Activated CD4-positive, alpha-beta T cell treated with anti-CD3 and anti-CD28 coated beads for 48 hours (primary cell): ENCODE results near the gene SLX4IP.
"Not testable (repeated sequence)": the region's sequence is repeated elsewhere in the genome, so short reads cannot be mapped to it uniquely, and the experiment has no call there.

Experiments
- DNase-seq: peaks from one replicate; pipeline ENCODE4 v3.0.0-alpha.2; 2020

Gene SLX4IP

DNA sequence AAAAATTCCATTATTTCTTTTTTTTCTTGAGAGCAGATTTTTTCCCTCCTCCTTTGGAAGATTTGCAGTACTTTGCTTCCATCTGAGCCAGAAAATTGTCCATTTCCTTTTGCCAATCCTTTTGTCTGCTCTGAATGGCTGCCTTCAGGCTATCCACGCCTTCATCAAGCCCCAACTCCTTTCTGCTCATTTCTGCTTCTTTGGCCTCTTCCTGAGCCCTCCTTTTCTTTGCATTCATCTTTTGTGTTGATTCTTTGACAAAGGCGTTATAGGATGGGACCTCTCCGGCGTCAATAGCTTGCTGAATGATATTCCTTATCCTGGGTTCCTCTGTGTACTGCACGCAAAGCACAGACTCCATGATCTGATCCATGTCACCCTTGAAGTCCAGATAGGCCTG lies 178.3 kb downstream of the SLX4IP start:
- DNase-seq: not testable (repeated sequence)

DNA sequence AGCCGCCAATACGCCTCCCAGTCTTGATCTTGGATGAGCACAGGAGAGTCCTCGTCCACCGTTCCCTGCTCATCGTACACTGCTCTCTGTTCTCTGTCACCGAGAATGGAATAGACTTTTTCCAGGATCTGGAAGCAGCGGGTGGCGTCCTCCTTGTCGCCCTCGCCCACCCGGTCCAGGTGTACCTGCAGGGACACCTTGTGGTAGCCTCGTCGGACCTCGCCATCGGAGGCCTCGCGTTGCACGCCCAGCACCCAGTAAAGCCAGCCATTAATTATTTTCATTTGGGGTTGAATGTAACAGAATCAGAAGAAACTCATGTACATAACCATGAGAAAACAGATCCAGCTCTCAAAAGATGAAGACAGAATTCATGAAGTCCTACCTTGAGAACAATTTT lies 178.8 kb downstream of the SLX4IP start:
- no peak for DNase-seq

DNA sequence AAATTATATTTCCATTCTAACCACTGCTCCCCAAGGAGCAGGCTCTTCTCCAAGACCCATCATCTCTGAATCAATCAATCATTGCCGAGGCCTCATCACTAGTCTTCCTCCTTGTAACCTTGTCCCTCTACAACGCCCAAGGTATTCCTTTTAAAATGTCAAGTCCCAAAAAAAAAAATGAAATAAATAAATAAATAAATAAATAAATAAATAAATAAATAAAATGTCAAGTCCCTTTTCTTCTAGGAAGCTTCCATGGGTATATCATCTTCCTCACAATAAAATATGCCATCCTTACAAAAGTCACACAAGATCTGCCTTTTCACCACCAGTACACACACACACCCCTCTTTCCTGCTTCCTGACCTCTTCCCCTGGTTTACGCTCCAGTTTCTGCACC lies 181.1 kb downstream of the SLX4IP start:
- DNase-seq: no peak

DNA sequence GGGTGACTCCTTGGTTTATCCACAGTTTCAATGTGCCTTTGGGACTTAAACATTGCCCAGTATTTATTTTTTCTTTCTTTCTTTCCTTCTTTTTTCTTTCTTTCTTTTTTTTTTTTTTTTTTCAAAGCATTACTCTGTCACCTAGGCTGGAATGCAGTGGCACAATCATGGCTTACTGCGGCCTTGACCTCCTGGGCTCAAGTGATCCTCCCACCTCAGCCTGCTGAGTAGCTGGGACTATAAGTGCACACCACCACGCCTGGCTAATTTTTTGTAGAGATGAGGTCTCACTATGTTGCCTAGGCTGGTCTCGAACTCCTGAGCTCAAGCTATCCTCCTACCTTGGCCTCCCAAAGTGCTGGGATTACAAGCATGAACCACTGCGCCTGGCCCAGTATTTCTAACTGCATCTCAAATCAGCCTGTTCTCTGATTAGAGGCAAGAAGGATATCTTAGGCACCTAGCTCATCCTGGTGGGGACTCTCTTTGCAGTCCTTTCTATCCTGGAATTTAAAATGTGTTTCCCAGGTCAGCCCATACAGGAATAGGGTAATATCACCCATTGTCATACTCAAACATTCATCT lies 182.5 kb downstream of the SLX4IP start:
- not testable (repeated sequence) for DNase-seq

DNA sequence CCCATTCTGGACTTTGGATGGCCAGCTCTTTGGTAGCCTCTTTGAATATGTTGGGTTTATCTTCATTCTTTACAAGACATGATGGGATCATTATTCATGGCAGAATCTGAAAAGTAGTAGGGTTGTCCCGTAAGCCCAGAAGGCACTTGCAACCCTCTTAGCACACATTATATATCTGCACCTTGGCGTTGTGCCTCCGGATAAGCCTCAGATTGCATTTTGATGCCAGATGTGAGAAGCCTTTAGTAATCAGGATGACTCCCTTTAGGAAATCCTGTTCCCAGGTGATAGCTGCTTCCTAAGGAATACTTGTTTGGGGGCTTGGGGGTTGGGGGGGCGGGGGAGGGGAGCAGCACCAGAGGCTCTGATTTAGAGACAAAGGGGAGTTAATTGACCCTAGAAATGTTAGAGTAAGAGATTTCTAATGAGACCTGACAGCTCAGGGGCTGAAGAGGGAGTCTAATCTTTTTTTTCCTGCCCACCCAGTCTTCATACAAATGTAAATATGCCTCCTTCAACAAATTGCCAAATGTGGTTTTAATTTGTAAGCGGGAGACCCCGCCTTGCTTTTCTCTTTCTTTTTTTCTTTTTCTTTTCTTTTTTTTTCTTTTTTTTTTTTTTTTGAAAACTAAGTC lies 183.6 kb downstream of the SLX4IP start:
- DNase-seq: no peak

DNA sequence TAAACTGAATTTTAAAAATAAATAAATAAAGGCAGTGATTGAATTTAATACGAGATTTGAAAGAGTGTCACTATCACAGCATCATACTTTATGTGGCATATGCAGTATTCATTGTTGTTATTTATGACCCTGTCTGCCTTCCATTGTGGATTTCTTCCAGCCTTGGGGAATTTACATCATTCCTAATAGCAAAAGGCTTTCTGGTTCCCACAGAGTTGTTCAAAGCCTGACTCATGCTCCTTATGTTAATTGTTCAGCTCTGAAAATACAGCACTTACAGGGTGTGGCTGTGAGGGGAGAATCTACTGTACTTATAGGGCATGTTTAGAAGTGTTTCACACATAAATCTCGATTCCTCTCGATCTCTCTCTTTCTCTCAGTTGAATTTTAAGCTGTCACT lies 184.3 kb downstream of the SLX4IP start:
- DNase-seq: no peak

DNA sequence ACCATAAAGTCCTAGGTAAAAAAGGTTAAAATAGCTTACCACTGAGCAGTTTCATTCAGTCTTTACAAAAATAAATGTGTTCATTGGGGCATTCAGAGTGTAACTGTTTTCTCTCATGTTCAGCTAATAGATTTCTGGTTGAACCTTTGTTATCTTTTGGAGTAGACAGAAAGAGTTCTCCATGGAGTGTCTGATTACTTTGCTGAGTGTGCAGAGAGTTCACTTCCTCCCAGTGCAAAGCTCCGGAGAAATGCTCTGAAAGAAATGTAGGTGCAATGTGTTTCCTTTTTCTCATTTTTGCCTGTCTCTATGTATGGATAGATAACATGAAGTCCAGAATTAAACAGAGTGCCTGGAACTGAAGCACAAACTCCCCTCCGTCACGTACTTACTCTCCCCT lies 186.0 kb downstream of the SLX4IP start:
- no peak for DNase-seq

DNA sequence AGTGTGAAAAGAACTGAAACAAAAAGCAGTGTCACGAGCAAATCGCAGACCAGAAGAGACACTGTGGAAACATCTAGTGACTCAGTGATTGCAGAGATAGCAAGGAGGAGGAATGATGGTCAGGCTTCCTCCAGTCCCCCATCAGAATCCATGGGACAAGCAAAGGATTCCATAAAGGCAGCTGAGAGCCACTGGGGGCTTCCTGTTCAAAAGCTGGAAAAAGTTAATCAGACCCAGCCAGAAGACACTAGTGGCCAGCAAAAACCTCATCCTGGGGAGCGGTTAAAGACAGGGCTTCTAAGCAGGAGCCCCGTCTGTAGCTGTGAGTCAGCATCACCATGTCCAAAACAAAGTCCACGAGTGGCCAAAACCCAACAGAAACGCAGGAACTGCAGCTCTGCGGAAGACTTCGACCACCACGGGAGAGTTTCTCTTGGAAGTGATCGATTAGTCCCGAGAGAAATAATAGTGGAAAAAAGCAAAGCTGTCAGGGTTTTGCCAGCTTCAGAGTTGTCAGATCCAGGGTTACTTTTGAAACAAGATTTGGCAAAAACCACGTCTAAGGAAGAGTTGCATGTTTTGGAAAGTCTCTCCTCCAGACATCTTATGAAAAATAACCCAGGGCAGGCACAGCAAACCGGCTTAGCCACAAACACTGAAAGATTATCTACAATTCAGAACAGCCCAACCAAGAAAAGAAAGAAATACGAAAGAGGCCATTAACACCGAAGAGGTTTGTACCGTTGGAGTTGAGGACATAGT lies 187.7 kb downstream of the SLX4IP start:
- DNase-seq: no peak

DNA sequence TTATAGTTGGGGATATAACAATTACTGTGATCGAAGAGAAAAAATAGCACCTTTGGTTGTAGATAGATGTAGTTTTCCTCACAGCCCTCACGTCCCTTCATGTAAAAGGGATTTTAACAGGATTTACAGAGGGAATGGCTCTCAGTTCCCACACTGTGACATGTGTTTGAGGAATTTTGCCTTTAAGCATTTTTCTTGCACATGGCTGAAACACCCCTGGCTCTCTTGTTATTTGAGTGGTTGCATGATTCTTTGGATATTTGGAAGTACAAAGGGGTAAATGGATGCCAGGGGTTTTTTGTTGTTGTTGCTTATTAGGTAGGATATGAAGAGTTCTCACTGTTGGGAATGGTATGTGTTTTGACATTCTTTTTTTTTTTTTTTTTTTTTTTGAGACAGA lies 190.5 kb downstream of the SLX4IP start:
- no peak for DNase-seq

DNA sequence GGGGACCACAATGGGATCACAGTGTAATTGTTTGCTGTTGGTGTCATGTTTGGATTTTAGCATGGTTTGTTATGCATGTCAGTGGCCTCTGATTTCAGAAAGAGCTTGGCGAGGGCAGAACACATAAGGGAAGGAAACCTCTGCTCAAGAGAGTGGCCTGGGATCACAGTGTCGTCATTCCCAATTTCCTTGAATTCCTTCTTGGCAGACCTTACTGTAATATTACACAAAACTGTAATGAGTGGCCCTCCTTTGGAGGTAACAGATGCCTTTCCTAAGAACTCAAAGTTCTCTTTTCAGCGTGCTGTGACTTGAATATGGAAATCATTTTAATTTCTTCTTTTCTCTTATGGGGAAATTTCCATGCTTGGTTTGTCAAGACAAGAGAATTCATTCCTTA lies 191.8 kb downstream of the SLX4IP start:
- DNase-seq: no peak

DNA sequence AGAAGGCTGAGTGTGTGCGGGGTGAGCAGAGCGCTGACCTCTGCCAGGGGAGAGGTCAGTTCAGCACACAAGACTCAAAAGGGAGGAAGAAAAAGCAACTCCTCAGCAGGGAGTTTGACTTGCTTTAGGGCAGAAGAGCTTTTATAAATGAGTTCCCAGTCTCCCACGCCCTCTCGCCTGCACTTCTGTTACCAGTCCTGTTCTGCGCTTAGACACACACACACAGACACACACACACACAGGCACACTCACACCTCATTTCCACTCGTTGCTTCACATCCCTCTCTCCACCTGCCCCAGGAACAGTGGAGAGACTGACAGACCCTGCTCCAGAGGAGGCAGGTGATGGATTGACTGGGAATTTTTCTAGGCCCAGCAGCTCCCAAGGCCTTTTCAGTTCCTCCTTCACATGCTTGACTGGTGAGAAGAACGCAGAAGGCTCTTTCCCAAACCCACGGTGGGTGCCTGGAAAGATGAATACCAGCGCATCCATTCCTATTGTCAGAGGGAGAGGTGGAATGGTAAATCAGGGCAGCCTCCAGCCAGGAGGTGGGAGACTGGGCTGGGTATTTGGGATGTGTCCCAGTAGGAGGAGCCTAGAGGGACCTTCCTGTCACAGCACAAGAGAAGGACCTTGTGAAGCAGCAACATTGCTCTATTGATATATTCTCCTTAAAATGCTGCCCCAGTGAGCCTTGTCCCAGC lies 195.0 kb downstream of the SLX4IP start:
- DNase-seq: no peak

DNA sequence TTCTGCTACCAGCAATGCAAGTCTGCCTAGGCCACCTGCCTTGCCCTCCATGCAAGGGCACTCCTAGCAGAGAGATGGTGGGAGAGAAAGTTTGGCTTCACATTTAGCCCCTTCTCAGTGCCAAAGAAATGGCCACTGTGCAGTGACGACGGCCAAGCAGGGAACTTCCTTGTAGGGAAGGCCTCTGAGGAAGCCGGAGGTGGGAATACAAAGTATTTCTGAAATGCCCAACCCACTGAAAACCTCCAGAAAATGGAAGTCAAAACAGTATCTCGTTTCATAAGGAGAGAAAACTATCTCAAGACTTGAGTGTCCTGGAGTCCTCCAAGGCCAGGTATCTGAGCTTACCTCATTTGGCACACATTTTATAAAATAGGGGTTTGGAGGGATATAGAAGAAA lies 196.0 kb downstream of the SLX4IP start:
- no peak for DNase-seq

DNA sequence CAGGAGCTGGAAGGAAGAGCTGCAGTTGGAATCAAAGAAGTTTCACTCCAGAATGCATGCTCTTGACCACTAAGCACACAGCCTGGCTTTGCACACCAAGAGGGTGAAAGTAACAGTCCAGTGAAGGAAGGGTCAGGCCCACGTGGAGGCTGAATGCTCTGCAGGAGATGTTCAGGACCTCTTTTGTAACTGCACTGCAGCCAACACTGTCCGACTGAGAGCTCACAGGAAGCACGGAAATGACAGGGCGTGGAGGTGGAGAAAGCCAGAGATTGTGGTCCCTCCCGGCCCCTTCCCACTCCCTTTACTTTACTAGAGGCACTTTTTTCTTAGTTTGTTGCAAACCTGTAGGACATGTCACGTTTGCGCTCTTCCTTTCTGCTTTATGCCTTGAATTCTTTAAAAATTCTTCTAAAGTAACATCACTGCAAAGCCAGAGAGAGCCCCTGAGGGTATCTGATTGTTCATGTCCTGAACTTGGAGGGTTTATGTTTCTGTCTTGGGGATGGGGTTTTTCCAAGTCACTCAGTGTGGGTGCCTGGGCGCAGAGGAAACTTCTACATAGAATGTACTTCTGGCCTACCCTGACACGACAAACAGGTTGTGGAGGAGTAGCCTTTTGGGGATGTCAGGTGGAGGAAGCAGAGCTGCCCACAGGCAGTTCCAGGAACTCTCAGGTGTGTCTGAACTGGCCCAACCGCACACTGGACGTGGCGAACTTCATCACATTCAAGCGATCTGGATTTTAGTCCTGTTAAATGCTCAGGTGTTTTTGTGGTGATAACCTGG lies 197.8 kb downstream of the SLX4IP start:
- no peak for DNase-seq

DNA sequence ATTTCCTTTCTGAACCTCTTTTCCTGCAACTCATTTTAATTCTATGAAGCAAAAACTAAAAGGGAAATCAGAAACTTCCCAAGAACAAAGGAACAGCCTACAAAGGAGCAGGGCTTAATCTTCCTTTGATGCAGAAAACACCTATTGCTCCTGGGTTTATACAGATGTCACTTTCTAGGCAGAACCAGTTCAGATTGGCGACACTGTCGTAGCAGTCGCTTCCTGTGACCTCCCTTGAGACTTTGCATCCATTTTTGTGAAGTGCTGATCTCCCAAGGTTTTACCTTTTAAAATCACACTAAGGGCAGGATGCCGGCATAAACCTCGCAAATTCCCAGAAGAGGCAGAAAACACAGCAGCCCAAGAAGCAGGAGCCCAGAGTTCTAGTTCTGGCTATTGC lies 198.6 kb downstream of the SLX4IP start:
- no peak for DNase-seq

DNA sequence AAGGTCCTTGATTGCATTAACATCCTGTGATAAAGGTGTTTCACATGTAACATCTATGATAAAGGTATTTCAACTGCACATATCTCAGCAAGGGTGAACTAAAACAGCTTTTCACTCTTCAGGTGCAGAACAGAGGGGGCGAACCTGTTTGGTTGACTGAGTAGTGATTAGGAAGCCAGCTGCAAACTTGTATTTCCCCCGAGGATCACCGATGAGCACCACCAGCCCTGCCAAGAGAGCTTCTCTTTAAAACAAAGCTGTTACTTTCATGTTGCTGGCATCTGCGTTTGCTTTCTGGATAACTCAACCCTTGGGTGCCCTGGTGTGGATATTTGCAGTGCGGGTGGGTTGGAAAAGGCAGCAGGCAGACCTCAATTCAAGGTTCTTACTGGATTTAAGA lies 199.1 kb downstream of the SLX4IP start:
- DNase-seq: no peak

DNA sequence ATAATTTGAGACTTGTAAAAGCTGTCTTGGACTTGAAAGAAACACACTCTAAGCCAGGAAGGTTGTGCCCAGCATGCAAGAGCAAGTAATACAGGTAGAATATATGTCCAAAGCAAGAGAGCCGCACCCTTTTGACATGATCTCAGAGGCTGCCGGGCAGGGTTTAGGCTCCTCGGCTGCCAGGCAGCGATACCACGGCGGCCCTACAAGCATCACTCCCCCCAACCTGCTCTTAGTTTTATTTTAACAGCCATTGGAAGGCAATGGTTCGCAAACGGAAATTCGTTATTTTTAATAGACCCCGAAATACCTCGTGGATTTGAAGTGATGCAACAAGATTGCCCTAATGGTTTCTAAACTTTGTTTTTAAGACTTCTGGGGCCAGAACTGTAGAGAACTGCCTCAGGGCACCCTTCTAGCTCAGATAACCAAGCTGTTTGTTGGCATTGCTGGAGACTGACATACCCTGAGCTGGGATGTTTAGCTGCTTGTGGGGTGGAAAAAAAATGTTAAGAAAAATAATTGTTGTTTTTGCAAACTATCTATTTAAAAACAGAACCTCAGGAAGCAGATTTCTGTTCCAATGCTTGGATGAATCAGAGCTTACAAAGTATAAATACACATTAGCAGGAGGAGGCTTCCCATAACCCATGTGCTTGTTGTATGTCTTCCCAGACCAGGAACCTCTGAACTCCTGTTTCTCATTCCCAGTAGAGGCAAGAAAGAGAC lies 199.7 kb downstream of the SLX4IP start:
- no peak for DNase-seq

DNA sequence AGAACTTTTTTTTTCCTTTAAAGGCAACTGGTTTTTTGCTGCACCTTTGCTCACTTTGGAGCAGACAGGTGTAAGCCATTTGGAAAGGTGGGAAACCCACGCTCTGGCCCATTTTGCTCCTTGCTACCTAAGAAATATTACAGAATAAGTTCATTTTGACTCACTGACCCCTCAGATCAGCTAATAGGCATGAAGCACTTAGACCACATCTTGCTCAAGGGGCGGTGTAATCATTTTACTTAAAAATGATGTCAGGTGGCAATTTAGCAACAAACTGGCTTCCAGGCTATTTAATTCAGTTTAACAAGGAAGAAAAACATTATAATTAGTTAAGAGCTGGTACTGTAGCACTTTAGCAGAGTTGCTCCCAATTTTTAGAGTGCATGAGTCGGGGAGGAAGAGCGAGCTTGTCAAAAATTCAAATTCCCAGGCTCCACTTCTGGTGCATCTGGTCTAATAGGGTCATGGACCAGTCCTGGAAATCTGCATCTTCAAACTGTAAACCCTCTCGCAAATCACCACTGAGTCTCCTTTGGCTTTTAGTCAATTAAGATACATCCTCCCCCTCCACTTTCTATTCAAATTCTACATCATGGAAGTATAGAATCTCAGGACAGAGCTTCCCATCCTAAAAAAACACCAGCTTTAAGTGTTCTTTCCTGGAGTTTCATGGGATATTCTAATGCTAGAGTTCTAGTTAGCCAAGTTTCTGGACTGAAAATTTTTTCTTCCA lies 200.5 kb downstream of the SLX4IP start:
- no peak for DNase-seq

DNA sequence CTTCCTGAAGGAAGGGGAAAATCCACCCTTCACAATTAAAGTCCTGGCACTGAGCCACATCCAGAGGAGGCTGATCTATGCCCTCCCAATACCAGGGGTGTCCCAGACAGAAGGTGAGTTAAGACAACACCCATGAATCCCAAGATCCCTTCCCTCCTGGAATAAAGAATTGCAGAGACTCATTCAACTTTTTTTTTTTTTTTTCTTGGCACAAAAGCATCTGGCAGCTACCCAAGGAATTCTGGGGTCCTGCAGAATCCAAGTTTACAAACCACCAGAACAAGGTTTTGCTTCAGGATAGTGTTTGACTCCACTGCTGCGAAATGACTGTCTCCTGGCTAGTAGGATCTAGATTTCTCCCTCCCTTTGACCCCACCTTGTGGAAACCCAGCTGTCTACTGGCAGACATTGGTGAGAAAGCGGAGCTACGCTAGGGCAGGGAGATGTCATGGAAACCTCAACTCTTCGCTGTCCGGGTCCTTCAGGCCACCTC lies 201.3 kb downstream of the SLX4IP start:
- DNase-seq: no peak

DNA sequence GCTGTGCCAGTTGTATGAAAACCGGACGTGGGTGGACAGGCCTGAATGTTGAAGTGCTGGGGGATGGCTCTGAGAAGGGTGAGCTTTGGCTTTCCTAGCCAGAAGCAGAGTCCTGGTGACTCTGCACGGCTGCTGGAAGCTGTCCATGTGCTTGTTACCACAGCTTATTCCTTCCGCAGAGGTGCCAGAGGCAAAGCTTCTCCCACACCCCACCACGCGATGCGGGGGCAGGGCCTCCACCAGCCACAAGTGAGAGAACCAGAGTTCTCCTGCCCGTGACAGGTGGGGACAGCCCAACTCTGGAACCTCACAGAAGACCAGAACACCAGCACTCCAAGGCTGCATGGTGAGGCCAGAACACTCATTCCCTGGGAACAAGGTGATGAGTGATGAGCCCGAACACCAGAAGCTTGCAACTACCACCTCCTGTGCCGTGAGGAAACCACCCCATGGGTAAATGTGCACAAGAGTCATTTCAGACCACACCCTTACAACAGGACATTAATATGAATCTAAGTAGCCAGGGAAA lies 202.0 kb downstream of the SLX4IP start:
- DNase-seq: no peak

DNA sequence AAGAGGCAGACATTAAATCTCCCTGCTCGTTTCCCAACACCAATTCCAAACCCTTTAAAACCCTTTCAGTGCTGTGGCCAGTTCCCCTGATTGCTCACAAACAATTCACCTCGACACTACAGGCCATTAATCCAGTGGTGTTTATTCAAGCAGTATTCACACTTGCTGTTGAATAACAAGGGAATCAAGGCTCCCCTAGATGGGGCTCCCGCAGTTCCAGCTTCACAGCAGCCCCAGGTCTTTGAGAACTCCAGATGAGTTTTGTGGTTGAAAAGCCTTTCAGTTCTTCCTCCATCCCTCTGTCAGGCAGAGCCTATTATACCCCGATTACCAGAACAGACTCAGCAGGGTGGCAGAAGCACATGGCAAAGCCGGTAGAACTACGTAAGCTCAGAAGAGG lies 202.5 kb downstream of the SLX4IP start:
- DNase-seq: no peak

DNA sequence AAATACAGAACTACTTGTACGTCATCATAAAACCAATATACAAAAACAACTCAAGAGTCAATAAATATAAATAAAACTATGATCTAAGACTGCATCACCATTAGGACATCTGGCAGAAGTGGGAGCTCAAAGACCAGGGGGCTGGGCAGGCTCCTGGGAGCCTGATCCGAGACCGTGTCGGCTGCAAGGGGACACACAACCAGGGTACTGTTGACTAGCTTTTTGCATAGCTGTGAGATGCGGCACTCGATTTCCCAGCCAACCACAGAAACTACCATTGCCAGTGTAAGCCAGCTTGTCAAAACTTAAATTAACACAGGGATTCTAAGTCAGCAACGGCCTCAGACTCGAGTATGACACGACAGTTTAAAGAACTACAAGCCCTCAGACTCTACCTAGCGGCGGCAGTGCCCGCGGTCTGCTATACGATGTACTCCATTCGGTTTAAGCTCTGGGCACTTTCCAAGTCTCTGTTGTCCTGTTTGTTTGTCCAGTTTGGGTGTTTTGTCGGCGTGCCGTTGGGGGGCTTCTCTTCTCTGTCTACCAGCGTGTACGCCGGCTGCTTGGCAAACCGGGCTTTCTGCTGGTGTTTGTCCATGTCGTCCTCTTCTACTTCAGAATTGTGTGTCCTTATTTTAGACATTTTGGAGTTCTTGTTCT lies 204.1 kb downstream of the SLX4IP start:
- no peak for DNase-seq
